HCT116 (cell line): ENCODE results near the gene COX10. TPM values are rescaled to one million over a fixed set of nuclear protein-coding genes. Genes with fewer than 3 reads are reported as not detected.
"Not testable (repeated sequence)": the region's sequence is repeated elsewhere in the genome, so short reads cannot be mapped to it uniquely, and the experiment has no call there.

ENCODE experiments used
- ATAC-seq: fragments of 200-7000 bp; cut with Tn5 transposase; 2 replicates; pipeline ENCODE4 v1.9.1; 2020; ENCODE audit warnings: mild to moderate bottlenecking, moderate library complexity
- BruUV-seq: library from RNA; stranded (reverse); fragments of 400-500 nt; replicated peaks from 2 replicates; lab custom pipeline; 2021; lab: Mats Ljungman, UMichigan
- CTCF ChIA-PET: fragments of 300-600 bp; sonication (Branson Sonifier 250); formaldehyde crosslinking; loops from one replicate; lab custom pipeline; 2021; ENCODE audit warnings: antibody characterized with exemption; lab: Charles Lee
- POLR2A ChIA-PET: fragments of 300-600, 350-600 bp; sonication (Branson Sonifier 250); formaldehyde crosslinking; loops from one replicate; lab custom pipeline; 2021; ENCODE audit warnings: antibody characterized with exemption; lab: Charles Lee
- RAD21 ChIA-PET, 2 experiments: fragments of 300-600 bp; sonication (Branson Sonifier 250); formaldehyde crosslinking; loops; one replicate each; lab custom pipeline; 2023; ENCODE audit warnings: low total read pairs in 2 of 2; ENCODE audit not compliant: uncharacterized antibody in 2 of 2, unreplicated experiment in 2 of 2, low non-redundant PET in 1 of 2; lab: Charles Lee
- DNase-seq: peaks from one replicate; pipeline ENCODE4 v3.0.0-alpha.2; 2010; ENCODE audit warnings: low read depth, low spot score
- H2AFZ ChIP-seq: fragments of 200-600 bp; shearing (Covaris generic), sonication (generic); 2 replicates; pipeline ENCODE4 v1.6.1; 2017; ENCODE audit warnings: low read depth, mixed run types, mixed read lengths, antibody characterized with exemption, low read length; ENCODE audit not compliant: poor library complexity, severe bottlenecking
- H3K27ac ChIP-seq: 2 replicates; pipeline ENCODE4 v1.5.1; 2012; ENCODE audit warnings: low read depth, low read length
- H3K27me3 ChIP-seq: fragments of 200-600 bp; sonication (generic); 2 replicates; pipeline ENCODE4 v1.6.1; 2016; ENCODE audit warnings: mixed run types, low read length, mixed read lengths; ENCODE audit not compliant: insufficient read depth
- H3K36me3 ChIP-seq, 2 experiments: fragments of 200-500 bp in 1 of 2; fragments of 200-600 bp in 1 of 2; sonication (Bioruptor generic) in 1 of 2; sonication (generic) in 1 of 2; 2 replicates each; pipeline versions ENCODE4 v1.5.1 to v1.6.1; 2014 to 2016; ENCODE audit warnings: low read length in 2 of 2, inconsistent platforms in 1 of 2, mixed read lengths in 1 of 2, mixed run types in 1 of 2; ENCODE audit not compliant: insufficient read depth in 2 of 2, control insufficient read depth in 1 of 2
- H3K4me1 ChIP-seq, 2 experiments: fragments of 200-600 bp in 1 of 2; sonication (generic) in 1 of 2; 2 replicates each; pipeline versions ENCODE4 v1.5.1 to v1.6.1; 2012 to 2017; ENCODE audit warnings: low read length in 2 of 2, inconsistent platforms in 1 of 2, mild to moderate bottlenecking in 1 of 2, mixed read lengths in 1 of 2, mixed run types in 1 of 2, moderate library complexity in 1 of 2; ENCODE audit not compliant: insufficient read depth in 2 of 2, control insufficient read depth in 1 of 2
- H3K4me2 ChIP-seq: fragments of 200-600 bp; sonication (generic); 2 replicates; pipeline ENCODE4 v1.6.1; 2017; ENCODE audit warnings: mixed run types, low read length, mixed read lengths
- H3K4me3 ChIP-seq, 2 experiments: fragments of 200-600 bp in 1 of 2; sonication (generic) in 1 of 2; replicated peaks in 1 of 2; 2 replicates each; pipeline ENCODE4 v1.5.1; 2011 to 2016; ENCODE audit warnings: low read length in 2 of 2, control low read depth in 1 of 2, low read depth in 1 of 2, mild to moderate bottlenecking in 1 of 2, mixed read lengths in 1 of 2, mixed run types in 1 of 2
- H3K79me2 ChIP-seq: fragments of 200-600 bp; sonication (generic); 2 replicates; pipeline ENCODE4 v1.6.1; 2017; ENCODE audit warnings: mild to moderate bottlenecking, mixed run types, low read length, moderate library complexity, mixed read lengths; ENCODE audit not compliant: insufficient read depth
- H3K9ac ChIP-seq: fragments of 200-600 bp; sonication (generic); 2 replicates; pipeline ENCODE4 v1.6.1; 2016; ENCODE audit warnings: low read length, mixed read lengths
- H3K9me2 ChIP-seq: fragments of 200-600 bp; sonication (generic), shearing (Covaris generic); 2 replicates; pipeline ENCODE4 v1.6.1; 2017; ENCODE audit warnings: mixed run types, mild to moderate bottlenecking, moderate library complexity; ENCODE audit not compliant: insufficient read depth
- H3K9me3 ChIP-seq, 2 experiments: fragments of 200-500 bp in 1 of 2; fragments of 200-600 bp in 1 of 2; sonication (Bioruptor generic) in 1 of 2; sonication (generic) in 1 of 2; 2 replicates each; pipeline ENCODE4 v1.6.1; 2014 to 2017; ENCODE audit warnings: low read length in 2 of 2, mixed read lengths in 2 of 2, inconsistent platforms in 1 of 2, low read depth in 1 of 2, mild to moderate bottlenecking in 1 of 2, mixed run types in 1 of 2, moderate library complexity in 1 of 2; ENCODE audit not compliant: control insufficient read depth in 1 of 2, insufficient read depth in 1 of 2
- H4K20me1 ChIP-seq: fragments of 200-600 bp; sonication (generic), shearing (Covaris generic); 2 replicates; pipeline ENCODE4 v1.6.1; 2017; ENCODE audit warnings: mixed run types, mild to moderate bottlenecking, moderate library complexity; ENCODE audit not compliant: insufficient read depth
- EGR1 ChIP-seq: IDR thresholded peaks from 2 replicates; pipeline ENCODE4 v1.6.1; 2012; ENCODE audit warnings: low read depth
- REST ChIP-seq: IDR thresholded peaks from 2 replicates; pipeline ENCODE4 v1.6.1; 2012; ENCODE audit warnings: low read depth
- intact Hi-C: fragments of 100-400 bp; cut with micrococcal nuclease; formaldehyde crosslinking; loops from 2 replicates; pipeline ENCODE4 v1.10.0; 2022
- total RNA-seq: library from RNA; stranded (reverse); gene quantifications from one replicate; pipeline ENCODE4 v1.2.1, GENCODE V29; 2021; ENCODE audit not compliant: unreplicated experiment

Gene COX10
- total RNA-seq, 1 experiment from 2014 or later = 22.4 TPM

- TF ChIP-seq REST = no peak
- peak; percentile 69 for TF ChIP-seq EGR1
Observed at GRCh38 chr17:14069251-14070021, at the start of gene COX10 (continued).

GRCh38 chr17:14021651-14022294, 47.5 kb upstream of the COX10 start:
- intact Hi-C loops, H4K20me1 ChIP-seq, POLR2A ChIA-PET, H3K27ac ChIP-seq, H3K9ac ChIP-seq, H3K9me2 ChIP-seq, ATAC-seq, H3K9me3 ChIP-seq, H2AFZ ChIP-seq, H3K36me3 ChIP-seq, H3K4me2 ChIP-seq, H3K4me1 ChIP-seq, CTCF ChIA-PET, DNase-seq, H3K27me3 ChIP-seq, H3K4me3 ChIP-seq, RAD21 ChIA-PET, BruUV-seq, H3K79me2 ChIP-seq: not testable (repeated sequence)

GRCh38 chr17:14029755-14030154, 39.5 kb upstream of the COX10 start:
- H3K9me3 ChIP-seq, POLR2A ChIA-PET, DNase-seq, H3K36me3 ChIP-seq, CTCF ChIA-PET, ATAC-seq, RAD21 ChIA-PET, BruUV-seq, H3K4me2 ChIP-seq, H3K4me3 ChIP-seq, H4K20me1 ChIP-seq, H3K27me3 ChIP-seq, H3K9ac ChIP-seq, H3K79me2 ChIP-seq, H2AFZ ChIP-seq, H3K27ac ChIP-seq, H3K9me2 ChIP-seq, H3K4me1 ChIP-seq, intact Hi-C loops: not testable (repeated sequence)
